ENCODE measurements around the gene ADTRP. TPM values are rescaled to one million over a fixed set of nuclear protein-coding genes. Genes with fewer than 3 reads are reported as not detected.

The ADTRP gene
- total and polyA plus RNA-seq, 2 donors (not counting 1 experiment from before 2014, with no cell fraction given) = 0.18 to 1.2 TPM

DNA sequence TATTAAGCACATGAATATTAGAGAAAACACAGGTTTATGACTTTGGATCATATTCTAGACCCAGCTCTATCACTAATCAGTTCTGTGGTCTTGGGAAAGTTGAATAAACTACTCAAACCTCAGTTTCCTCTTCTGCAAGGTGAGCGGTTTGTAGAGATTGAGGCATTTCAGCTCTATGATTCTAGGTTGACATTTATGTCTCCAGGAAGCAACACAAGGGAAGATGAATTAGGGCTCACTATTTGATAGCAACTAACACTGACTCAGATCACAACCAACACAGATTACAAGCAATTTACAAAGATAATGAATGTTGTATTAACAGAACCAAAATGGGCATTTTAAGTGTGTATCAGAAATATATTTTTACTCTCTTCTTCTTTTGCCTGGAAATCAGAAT lies 21.9 kb downstream of the ADTRP start:
- H3K4me3 ChIP-seq (ENCODE audit: control extremely low read depth in 1 of 5, extremely low read depth in 1 of 5, insufficient read depth in 1 of 5, low read depth in 2 of 5, low read length in 4 of 5) = no peak overlapping the region
- peaks cover 32% of the 10 kb centered on the region for H3K27me3 Mint-ChIP-seq
- no peak overlapping the region for H3K4me2 ChIP-seq (replicated peaks; ENCODE audit: low read depth, low read length, poor library complexity, severe bottlenecking)
- no peaks in the 10 kb centered on the region for H3K4me1 ChIP-seq (ENCODE audit: control insufficient read depth in 2 of 2, insufficient read depth in 2 of 2, low read length in 2 of 2)
- ATAC-seq (ENCODE audit: low read depth) = no peak
- no peak overlapping the region for H3K27ac ChIP-seq (ENCODE audit: low read length in 2 of 2)
- WGBS (ENCODE audit: insufficient coverage) = no CpG with 5 or more reads among the region's 1 CpG
- ChIA-PET CTCF (no interaction called here), POLR2A (no interaction called here)
- H3K4me1 Mint-ChIP-seq = no peaks in the 10 kb centered on the region
- no peak overlapping the region for H3K27ac Mint-ChIP-seq
- H2AFZ ChIP-seq (ENCODE audit: insufficient read depth, low read depth, low read length, poor library complexity, severe bottlenecking) = no peak overlapping the region
- H3K9me3 Mint-ChIP-seq (ENCODE audit: insufficient read depth) = no peaks in the 10 kb centered on the region
- DNase-seq = no peak
- no peak overlapping the region for H3K4me3 Mint-ChIP-seq
- TF ChIP-seq, protein P1, sequence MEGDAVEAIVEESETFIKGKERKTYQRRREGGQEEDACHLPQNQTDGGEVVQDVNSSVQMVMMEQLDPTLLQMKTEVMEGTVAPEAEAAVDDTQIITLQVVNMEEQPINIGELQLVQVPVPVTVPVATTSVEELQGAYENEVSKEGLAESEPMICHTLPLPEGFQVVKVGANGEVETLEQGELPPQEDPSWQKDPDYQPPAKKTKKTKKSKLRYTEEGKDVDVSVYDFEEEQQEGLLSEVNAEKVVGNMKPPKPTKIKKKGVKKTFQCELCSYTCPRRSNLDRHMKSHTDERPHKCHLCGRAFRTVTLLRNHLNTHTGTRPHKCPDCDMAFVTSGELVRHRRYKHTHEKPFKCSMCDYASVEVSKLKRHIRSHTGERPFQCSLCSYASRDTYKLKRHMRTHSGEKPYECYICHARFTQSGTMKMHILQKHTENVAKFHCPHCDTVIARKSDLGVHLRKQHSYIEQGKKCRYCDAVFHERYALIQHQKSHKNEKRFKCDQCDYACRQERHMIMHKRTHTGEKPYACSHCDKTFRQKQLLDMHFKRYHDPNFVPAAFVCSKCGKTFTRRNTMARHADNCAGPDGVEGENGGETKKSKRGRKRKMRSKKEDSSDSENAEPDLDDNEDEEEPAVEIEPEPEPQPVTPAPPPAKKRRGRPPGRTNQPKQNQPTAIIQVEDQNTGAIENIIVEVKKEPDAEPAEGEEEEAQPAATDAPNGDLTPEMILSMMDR (IDR thresholded peaks at IDR 0.05) = no peak
- TF ChIP-seq EZH2 (IDR thresholded peaks at IDR 0.05; ENCODE audit: borderline replicate concordance, insufficient read depth, low read depth, low read length, poor library complexity, severe bottlenecking) = no peak
- H3K36me3 ChIP-seq (replicated peaks in 1 of 2; ENCODE audit: control extremely low read depth in 1 of 2, control insufficient read depth in 1 of 2, extremely low read depth in 1 of 2, insufficient read depth in 2 of 2, low read length in 1 of 2) = no peaks in the 10 kb centered on the region
- H3K27me3 ChIP-seq (replicated peaks in 1 of 4; ENCODE audit: control extremely low read depth in 1 of 4, control insufficient read depth in 3 of 4, insufficient read depth in 4 of 4, low read length in 3 of 4) = peaks cover 0 to 12% (median 2%) of the 10 kb centered on the region in 4 experiments
- no peaks in the 10 kb centered on the region for H3K79me2 ChIP-seq (ENCODE audit: control insufficient read depth, insufficient read depth, low read length)
- no peak overlapping the region for H3K9ac ChIP-seq (ENCODE audit: low read length)
- H3K9me3 ChIP-seq (ENCODE audit: control extremely low read depth in 1 of 3, control insufficient read depth in 2 of 3, insufficient read depth in 1 of 3, low read length in 2 of 3) = no peaks in the 10 kb centered on the region
- no peaks in the 10 kb centered on the region for H4K20me1 ChIP-seq (ENCODE audit: control insufficient read depth, insufficient read depth, low read length, poor library complexity, severe bottlenecking)
- intact Hi-C loops (cut with micrococcal nuclease) = no loop called here

DNA sequence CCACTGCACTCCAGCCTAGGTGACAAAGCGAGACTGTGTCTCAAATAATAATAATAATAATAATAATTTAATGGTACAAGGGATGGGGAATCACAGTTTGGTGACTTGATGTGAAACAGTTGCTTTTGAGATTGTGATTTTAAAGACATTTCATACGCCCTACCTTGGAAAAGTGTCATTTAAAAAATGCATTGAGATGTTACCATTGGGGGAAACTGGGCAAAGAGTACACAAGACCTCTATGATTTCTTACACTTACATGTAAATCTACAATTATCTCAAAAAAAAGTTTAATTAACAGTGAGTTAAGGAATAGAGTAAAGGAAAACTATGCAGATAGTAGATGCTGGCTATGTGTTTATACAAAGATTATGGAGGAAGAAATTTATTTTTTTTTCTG lies 22.3 kb downstream of the ADTRP start:
- Histone ChIP-seq H2AFZ (ENCODE audit: insufficient read depth, low read depth, low read length, poor library complexity, severe bottlenecking) (no peak overlapping the region), H3K36me3 (replicated peaks in 1 of 2; ENCODE audit: control extremely low read depth in 1 of 2, control insufficient read depth in 1 of 2, extremely low read depth in 1 of 2, insufficient read depth in 2 of 2, low read length in 1 of 2) (no peaks in the 10 kb centered on the region), H3K79me2 (ENCODE audit: control insufficient read depth, insufficient read depth, low read length) (no peaks in the 10 kb centered on the region), H3K4me1 (ENCODE audit: control insufficient read depth in 2 of 2, insufficient read depth in 2 of 2, low read length in 2 of 2) (no peaks in the 10 kb centered on the region), H3K27me3 (replicated peaks in 1 of 4; ENCODE audit: control extremely low read depth in 1 of 4, control insufficient read depth in 3 of 4, insufficient read depth in 4 of 4, low read length in 3 of 4) (peaks cover 0 to 12% (median 2%) of the 10 kb centered on the region in 4 experiments), H3K4me3 (ENCODE audit: control extremely low read depth in 1 of 5, extremely low read depth in 1 of 5, insufficient read depth in 1 of 5, low read depth in 2 of 5, low read length in 4 of 5) (no peak overlapping the region), H4K20me1 (ENCODE audit: control insufficient read depth, insufficient read depth, low read length, poor library complexity, severe bottlenecking) (no peaks in the 10 kb centered on the region), H3K9me3 (ENCODE audit: control extremely low read depth in 1 of 3, control insufficient read depth in 2 of 3, insufficient read depth in 1 of 3, low read length in 2 of 3) (no peaks in the 10 kb centered on the region), H3K4me2 (replicated peaks; ENCODE audit: low read depth, low read length, poor library complexity, severe bottlenecking) (no peak overlapping the region), H3K9ac (ENCODE audit: low read length) (no peak overlapping the region), H3K27ac (ENCODE audit: low read length in 2 of 2) (no peak overlapping the region)
- CTCF ChIA-PET = no interaction called here
- Mint-ChIP-seq H3K4me3 (no peak overlapping the region), H3K27ac (no peak overlapping the region), H3K9me3 (ENCODE audit: insufficient read depth) (no peaks in the 10 kb centered on the region), H3K4me1 (no peaks in the 10 kb centered on the region), H3K27me3 (peaks cover 35% of the 10 kb centered on the region)
- no peak for TF ChIP-seq EZH2 (IDR thresholded peaks at IDR 0.05; ENCODE audit: borderline replicate concordance, insufficient read depth, low read depth, low read length, poor library complexity, severe bottlenecking)
- TF ChIP-seq, protein P1 (IDR thresholded peaks at IDR 0.05) = no peak
- 100% methylated on average over 1 of the region's 2 CpGs for WGBS (ENCODE audit: insufficient coverage)
- intact Hi-C loops (cut with micrococcal nuclease) = no loop called here
- POLR2A ChIA-PET = no interaction called here
- DNase-seq = no peak
- no peak for ATAC-seq (ENCODE audit: low read depth)

Data from B cell (primary cell).